Panc1 (cell line): ENCODE data around the gene PRRC2C. TPM values are rescaled to one million over a fixed set of nuclear protein-coding genes. Genes with fewer than 3 reads are reported as not detected.

Experiments used
- ATAC-seq: fragments of 200-7000 bp; cut with Tn5 transposase; 2 replicates; pipeline ENCODE4 v1.9.1; 2020; ENCODE audit warnings: mild to moderate bottlenecking, moderate library complexity
- BruUV-seq: library from RNA; stranded (reverse); fragments of 400-500 nt; replicated peaks from 2 replicates; lab custom pipeline; 2021; lab: Mats Ljungman, UMichigan
- CTCF ChIA-PET: fragments of 300-600 bp; sonication (Branson Sonifier 250); formaldehyde crosslinking; loops from one replicate; lab custom pipeline; 2022; ENCODE audit warnings: antibody characterized with exemption; lab: Charles Lee
- POLR2A ChIA-PET: fragments of 300-600 bp; sonication (Branson Sonifier 250); formaldehyde crosslinking; loops from one replicate; lab custom pipeline; 2022; ENCODE audit warnings: antibody characterized with exemption; lab: Charles Lee
- DNase-seq: peaks from one replicate; pipeline ENCODE4 v3.0.0-alpha.2; 2010; ENCODE audit warnings: low read depth, low spot score
- H3K27ac ChIP-seq: 2 replicates; pipeline ENCODE4 v1.5.1; 2011; ENCODE audit warnings: mild to moderate bottlenecking, low read length, inconsistent platforms
- H3K27me3 ChIP-seq: fragments of 200-500 bp; sonication (Bioruptor generic); 2 replicates; pipeline ENCODE4 v1.6.0; 2014; ENCODE audit warnings: low read length, inconsistent platforms; ENCODE audit not compliant: control insufficient read depth, insufficient read depth
- H3K36me3 ChIP-seq: fragments of 200-500 bp; sonication (Bioruptor generic); 2 replicates; pipeline ENCODE4 v1.5.1; 2014; ENCODE audit warnings: inconsistent platforms, mild to moderate bottlenecking, low read length, moderate library complexity; ENCODE audit not compliant: control insufficient read depth, insufficient read depth
- H3K4me1 ChIP-seq: 2 replicates; pipeline ENCODE4 v1.5.1; 2011; ENCODE audit warnings: inconsistent platforms, mild to moderate bottlenecking, low read length, moderate library complexity; ENCODE audit not compliant: control insufficient read depth, insufficient read depth
- H3K4me3 ChIP-seq, 2 experiments: 2 replicates each; pipeline ENCODE4 v1.5.1; 2011 to 2012; ENCODE audit warnings: low read depth in 2 of 2, low read length in 2 of 2, mild to moderate bottlenecking in 2 of 2, inconsistent platforms in 1 of 2, moderate library complexity in 1 of 2
- H3K9me3 ChIP-seq: fragments of 200-500 bp; sonication (Bioruptor generic); 2 replicates; pipeline ENCODE4 v1.5.1; 2014; ENCODE audit warnings: low read depth, mild to moderate bottlenecking, inconsistent platforms, low read length, moderate library complexity; ENCODE audit not compliant: control insufficient read depth, insufficient read depth
- POLR2AphosphoS5 ChIP-seq: IDR thresholded peaks from 2 replicates; pipeline ENCODE4 v1.6.1; 2012; ENCODE audit warnings: mild to moderate bottlenecking, low read depth, low read length, moderate library complexity
- REST ChIP-seq, 2 experiments: IDR thresholded peaks; 2 replicates each; pipeline ENCODE4 v1.6.1; 2011 to 2012; ENCODE audit warnings: low read depth in 2 of 2, control low read depth in 1 of 2, low read length in 1 of 2, mild to moderate bottlenecking in 1 of 2, moderate library complexity in 1 of 2; ENCODE audit not compliant: insufficient read depth in 1 of 2
- SIN3A ChIP-seq: IDR thresholded peaks from 2 replicates; pipeline ENCODE4 v1.6.1; 2012; ENCODE audit warnings: low read depth, mild to moderate bottlenecking, low read length, moderate library complexity, borderline replicate concordance; ENCODE audit not compliant: insufficient read depth
- TCF7L2 ChIP-seq: IDR thresholded peaks from 2 replicates; pipeline ENCODE4 v1.6.1; 2011; ENCODE audit warnings: mild to moderate bottlenecking, low read depth, low read length, inconsistent platforms
- in situ Hi-C: cut with HindIII; loops from 2 replicates; pipeline ENCODE4 v1.10.0; 2016; ENCODE audit warnings: low sequenced_read_pairs, low pct_unique_long_range_greater_than_20kb
- intact Hi-C: fragments of 100-400 bp; cut with micrococcal nuclease; formaldehyde crosslinking; loops from one replicate; pipeline ENCODE4 v1.10.0; 2022; ENCODE audit not compliant: unreplicated experiment
- total RNA-seq: library from RNA; stranded (reverse); gene quantifications from one replicate; pipeline ENCODE4 v1.2.1, GENCODE V29; 2021; ENCODE audit not compliant: unreplicated experiment
- TF ChIP-seq, protein P1 (sequence below): fragments of 450-650 bp; IDR thresholded peaks from 2 replicates; pipeline ENCODE4 v1.5.1; 2017; ENCODE audit warnings: mild to moderate bottlenecking

Gene PRRC2C
- total RNA-seq, 1 experiment from 2014 or later: 145 TPM

GRCh38 chr1:171625225-171625624 lies 139.9 kb downstream of the PRRC2C start:
- POLR2A ChIA-PET: no interaction called here
- intact Hi-C loops: no loop called here

DNA sequence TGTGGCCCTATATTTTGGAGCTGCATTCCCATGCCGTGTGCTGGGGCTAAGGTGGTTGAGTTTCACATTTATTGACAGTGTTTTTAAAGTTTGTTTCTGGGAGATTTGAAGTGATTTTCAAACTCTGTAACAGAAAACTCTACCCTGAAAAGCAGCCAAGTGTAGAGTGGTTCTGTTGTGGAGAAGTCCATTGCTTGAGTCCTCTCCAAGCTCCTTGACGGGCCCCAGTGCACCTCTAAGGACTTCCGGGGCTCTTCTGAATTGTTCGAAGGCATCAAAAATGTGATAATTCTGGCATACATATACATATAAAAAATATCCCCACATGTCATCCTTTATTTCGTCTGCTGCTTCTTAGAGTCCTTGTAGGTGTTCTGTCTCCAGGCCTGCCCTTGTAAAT lies 141.7 kb downstream of the PRRC2C start:
- ChIA-PET CTCF (no interaction called here), POLR2A (no interaction called here)
- no peak for ATAC-seq
- intact Hi-C loops (no loop called here), in situ Hi-C loops (no loop called here)
- Histone ChIP-seq H3K36me3 (no peaks in the 10 kb centered on the region), H3K27ac (no peak overlapping the region), H3K27me3 (no peaks in the 10 kb centered on the region), H3K4me1 (no peaks in the 10 kb centered on the region), H3K4me3 (no peak overlapping the region), H3K9me3 (no peaks in the 10 kb centered on the region)
- TF ChIP-seq, protein P1, sequence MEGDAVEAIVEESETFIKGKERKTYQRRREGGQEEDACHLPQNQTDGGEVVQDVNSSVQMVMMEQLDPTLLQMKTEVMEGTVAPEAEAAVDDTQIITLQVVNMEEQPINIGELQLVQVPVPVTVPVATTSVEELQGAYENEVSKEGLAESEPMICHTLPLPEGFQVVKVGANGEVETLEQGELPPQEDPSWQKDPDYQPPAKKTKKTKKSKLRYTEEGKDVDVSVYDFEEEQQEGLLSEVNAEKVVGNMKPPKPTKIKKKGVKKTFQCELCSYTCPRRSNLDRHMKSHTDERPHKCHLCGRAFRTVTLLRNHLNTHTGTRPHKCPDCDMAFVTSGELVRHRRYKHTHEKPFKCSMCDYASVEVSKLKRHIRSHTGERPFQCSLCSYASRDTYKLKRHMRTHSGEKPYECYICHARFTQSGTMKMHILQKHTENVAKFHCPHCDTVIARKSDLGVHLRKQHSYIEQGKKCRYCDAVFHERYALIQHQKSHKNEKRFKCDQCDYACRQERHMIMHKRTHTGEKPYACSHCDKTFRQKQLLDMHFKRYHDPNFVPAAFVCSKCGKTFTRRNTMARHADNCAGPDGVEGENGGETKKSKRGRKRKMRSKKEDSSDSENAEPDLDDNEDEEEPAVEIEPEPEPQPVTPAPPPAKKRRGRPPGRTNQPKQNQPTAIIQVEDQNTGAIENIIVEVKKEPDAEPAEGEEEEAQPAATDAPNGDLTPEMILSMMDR: no peak
- TF ChIP-seq TCF7L2 (no peak), REST (IDR thresholded peaks at IDR 0.05; ENCODE audit: insufficient read depth in 1 of 2, low read depth in 2 of 2, low read length in 1 of 2) (no peak), SIN3A (no peak), POLR2AphosphoS5 (no peak)
- no peak for DNase-seq
- no TSS peak for BruUV-seq

More at GRCh38 chr1:171625225-171625624, 139.9 kb downstream of the PRRC2C start:
- Histone ChIP-seq H3K4me3 (no peak overlapping the region), H3K36me3 (no peaks in the 10 kb centered on the region), H3K27ac (no peak overlapping the region), H3K4me1 (no peaks in the 10 kb centered on the region), H3K9me3 (no peaks in the 10 kb centered on the region), H3K27me3 (no peaks in the 10 kb centered on the region)
- CTCF ChIA-PET: no interaction called here
- ATAC-seq (no peak), DNase-seq (no peak)
- in situ Hi-C loops: no loop called here
- no TSS peak for BruUV-seq
- TF ChIP-seq POLR2AphosphoS5 (no peak), TCF7L2 (no peak), SIN3A (no peak), REST (IDR thresholded peaks at IDR 0.05; ENCODE audit: insufficient read depth in 1 of 2, low read depth in 2 of 2, low read length in 1 of 2) (no peak)
- TF ChIP-seq, protein P1: no peak
